H1 (cell line): ENCODE data around the gene INTS1.

Experiments
- EZH2 ChIP-seq: fragments of 200-600 bp; sonication (generic); IDR thresholded peaks from 2 replicates; pipeline ENCODE4 v1.7.1; 2012; ENCODE audit warnings: low read depth, mild to moderate bottlenecking, moderate library complexity, low read length, inconsistent platforms; ENCODE audit not compliant: severe bottlenecking
- SIN3A ChIP-seq, 2 experiments: IDR thresholded peaks in 1 of 2; conservative IDR thresholded peaks in 1 of 2; 2 replicates each; pipeline ENCODE4 v1.6.1; 2011 to 2012; ENCODE audit warnings: low read length in 2 of 2, improper control_type of control experiment in 1 of 2, low read depth in 1 of 2, mild to moderate bottlenecking in 1 of 2

- TF ChIP-seq EZH2 (no peak), SIN3A (conservative IDR thresholded peaks at IDR 0.05 in 1 of 2, IDR thresholded peaks at IDR 0.05 in 1 of 2; ENCODE audit: low read depth in 1 of 2, low read length in 2 of 2) (no peak)
Measured at GRCh38 chr7:1478480-1478879, 25.7 kb downstream of the INTS1 start.
